HG02759 (cell line): Measurements from ENCODE around the gene ATXN10.
"Not testable (repeated sequence)": the region's sequence is repeated elsewhere in the genome, so short reads cannot be mapped to it uniquely, and the experiment has no call there.

Source experiments
- ATAC-seq: cut with Tn5 transposase; IDR thresholded peaks from one replicate; pipeline ENCODE4 v1.9.1; 2021; ENCODE audit warnings: mild to moderate bottlenecking, moderate library complexity; ENCODE audit not compliant: unreplicated experiment

ATXN10 gene

DNA sequence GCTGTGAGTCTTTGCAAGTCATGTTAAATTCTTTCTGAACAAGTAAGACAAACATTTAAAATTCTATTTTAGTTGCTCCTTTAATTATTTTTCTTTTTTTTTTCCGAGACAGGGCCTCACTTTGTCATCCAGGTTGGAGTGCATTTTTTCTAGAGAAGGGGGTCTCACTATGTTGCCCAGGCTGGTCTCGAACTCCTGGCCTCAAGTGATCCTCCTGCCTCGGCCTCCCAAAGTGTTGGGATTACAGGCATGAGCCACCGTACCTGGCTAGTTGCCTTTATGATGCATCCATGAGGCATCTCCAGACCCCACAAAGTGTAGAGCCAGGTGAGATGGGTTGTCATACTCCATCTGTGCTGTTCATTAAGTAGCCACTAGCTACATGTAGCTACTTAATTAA is 4.4 kb downstream of the ATXN10 start:
- ATAC-seq = no peak

DNA sequence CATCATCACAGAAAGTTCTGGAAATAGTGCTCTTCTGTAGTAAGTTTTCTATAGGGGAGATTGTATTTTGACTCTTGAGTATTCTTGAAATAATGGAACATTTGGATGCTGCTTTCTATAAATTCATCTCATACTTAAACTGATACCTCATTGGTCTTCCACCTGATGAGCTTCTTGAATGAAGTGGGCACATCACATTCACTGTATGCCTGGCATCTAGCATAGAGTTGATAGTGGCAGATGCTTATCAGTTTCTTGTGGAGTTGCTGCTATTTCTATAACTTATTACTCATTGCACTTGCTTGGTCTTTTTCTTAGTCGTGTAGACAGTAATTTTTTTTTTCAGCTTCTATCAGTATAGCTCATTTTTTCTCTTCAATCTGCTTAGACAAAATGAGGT is 5.4 kb downstream of the ATXN10 start:
- ATAC-seq = no peak

DNA sequence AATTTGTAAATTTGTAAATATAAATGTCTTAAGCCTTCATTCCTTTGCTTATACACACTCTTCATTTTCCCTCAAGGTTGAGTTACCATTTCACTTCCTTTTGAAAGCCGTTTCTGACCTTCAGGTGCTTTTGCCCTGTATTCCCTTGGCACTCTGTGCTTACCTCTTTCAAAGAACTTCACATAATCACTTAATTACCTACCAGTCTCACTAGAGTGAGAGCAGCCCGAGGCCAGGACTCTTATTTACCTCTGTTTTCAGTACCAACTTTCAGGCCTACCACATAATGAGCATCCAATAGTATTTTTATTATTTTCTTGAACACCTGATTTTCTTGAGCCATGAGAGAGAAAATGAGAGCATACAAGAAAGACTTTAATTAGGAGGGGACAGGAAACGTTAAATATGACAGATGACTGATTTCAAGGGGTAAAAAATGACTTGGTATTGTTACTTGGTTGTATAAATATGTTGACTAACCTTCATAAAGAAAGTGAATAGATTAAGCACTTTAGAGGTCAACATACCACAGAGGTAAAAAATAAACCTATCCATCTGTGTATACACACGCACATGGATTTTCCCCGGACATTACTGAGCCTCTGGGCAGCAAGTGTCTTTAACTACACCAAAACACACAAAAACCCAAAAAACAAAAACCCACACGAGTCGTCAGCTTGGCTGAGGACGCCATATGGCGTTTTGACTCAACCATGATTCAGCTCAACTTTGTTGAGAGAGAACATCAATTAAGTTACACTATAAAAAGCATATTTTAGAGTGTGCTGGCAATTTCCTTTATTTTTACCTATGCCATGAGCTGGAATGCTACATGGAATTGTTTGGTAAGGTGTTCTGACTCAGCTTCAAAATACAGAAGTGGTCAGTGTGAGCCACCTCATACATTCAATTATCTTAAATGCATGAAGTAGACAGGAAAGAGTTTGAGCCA is 7.6 kb downstream of the ATXN10 start:
- ATAC-seq = peak; percentile 63

DNA sequence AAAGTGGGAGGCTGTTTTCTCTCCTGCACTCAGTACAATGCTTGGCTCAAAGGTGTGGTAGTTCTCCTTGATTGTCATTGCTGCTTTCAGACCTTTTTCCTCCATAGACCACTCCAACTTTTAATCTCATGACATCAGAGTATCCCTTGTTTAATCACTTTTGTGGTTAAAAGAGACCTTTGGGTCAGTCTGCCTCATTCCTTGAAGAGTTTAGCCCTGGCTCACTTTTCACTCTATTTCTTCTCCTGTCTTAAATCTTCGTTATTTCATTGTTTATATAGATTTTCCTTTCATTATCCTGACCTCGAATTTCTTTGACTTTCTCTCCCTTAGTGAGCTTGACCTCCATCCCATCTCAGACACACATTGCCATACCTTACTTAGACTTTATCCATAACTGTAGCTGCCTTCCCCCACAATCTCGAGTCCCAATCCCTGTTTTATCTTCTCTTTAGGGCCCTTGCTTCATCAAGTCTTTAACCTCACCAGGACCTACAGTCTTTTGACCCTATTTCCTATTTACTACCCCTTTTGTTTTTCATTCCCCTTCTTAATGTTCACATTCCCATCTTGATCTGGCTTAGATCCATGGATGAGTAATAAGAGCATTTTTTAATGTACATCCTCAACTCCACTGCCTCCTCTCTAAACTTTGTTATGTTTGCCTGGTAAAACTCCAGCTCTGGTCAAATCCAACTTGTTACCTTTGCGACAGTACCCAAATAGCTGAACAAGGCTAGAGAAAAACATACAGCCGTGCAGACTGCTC is 9.5 kb downstream of the ATXN10 start:
- ATAC-seq = no peak

DNA sequence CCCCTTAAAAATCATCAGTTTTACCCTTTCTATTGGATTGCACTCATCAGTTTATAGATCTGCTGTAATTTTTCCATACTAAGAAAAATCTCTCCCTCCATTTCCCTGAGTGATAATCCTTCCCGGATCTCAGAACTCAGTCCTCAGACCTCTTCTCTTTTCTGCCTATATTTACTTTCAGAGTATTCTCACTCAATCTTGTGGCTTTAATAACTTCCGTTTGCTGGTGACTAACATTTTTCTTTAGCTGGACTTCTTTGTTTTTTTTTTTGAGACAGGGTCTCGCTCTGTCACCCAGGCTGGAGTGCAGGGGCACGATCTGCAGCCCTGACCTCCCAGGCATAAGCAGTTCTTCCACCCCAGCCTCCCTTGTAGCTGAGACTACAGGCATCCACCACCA is 10.4 kb downstream of the ATXN10 start:
- ATAC-seq = no peak

DNA sequence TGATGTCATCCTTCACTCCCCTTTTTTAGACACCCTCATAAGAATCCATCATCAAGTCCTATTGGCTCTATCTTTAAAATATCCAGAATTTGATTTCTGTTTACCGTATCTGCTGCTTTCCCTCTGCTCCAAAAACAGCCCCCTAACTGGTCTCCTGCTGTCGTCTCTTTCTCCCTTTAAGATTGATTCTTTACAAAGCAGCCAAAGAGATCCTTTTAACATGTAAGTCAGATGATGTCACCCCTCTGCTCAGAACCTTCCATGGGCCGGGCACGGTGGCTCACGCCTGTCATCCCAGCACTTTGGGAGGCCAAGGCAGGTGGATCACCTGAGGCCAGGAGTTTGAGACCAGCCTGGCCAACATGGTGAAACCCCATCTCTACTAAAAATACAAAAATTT is 11.1 kb downstream of the ATXN10 start:
- ATAC-seq = not testable (repeated sequence)

DNA sequence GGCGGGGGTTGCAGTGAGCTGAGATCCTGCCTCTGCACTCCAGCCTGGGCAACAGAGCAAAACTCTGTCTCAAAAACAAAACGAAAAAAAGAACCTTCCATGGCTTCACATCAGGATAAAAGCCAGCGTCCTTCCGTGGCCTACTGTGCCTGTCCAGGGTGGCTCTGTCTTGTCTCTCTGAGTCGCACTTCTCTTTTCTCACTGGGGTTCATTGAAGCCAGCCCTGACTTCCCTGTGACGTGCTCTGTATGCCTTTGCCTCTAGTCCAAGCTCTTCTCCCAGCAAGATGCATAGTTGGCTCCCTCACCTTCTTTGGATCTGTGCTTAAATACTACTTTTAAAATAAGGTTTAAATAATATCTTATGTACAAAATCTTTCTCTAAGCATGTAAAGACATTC is 11.6 kb downstream of the ATXN10 start:
- ATAC-seq = no peak

DNA sequence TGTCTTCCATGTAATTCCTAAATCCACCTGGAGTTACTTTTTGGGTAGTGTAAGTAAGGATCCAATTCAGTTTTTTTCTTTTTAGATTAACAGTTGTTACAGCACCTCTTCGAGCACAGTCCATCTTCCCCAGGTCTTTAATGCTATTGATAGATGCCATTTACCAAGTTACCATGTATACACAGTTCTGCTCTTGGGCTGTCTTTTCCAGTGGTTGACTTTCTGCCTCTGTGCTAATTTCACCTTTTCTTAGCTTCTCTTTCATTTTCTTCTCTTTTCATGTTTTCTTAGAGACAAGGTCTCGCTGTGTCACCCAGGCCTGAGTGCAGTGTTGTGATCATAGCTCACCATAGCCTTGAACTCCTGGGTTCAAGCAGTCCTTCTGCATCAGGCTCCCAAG is 12.0 kb downstream of the ATXN10 start:
- ATAC-seq = no peak

DNA sequence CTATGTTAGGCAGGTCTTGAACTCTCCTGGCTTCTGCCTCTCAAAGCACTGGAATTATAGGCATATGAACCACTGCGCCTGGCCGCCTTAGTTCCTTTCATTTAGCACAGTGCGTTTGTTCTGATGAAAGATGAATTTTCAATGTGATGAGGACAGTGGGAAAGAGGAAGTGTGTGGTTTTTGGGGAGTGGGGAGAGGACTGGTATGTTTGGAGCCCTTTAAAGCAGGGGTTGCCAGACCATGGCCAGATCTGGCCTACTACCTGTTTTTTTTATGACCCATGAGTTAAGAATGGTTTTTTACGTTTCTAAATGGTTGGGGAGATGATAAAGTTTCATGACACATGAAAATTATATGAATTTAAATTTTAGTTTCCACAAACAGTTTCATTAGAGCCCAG is 12.5 kb downstream of the ATXN10 start:
- ATAC-seq = no peak

DNA sequence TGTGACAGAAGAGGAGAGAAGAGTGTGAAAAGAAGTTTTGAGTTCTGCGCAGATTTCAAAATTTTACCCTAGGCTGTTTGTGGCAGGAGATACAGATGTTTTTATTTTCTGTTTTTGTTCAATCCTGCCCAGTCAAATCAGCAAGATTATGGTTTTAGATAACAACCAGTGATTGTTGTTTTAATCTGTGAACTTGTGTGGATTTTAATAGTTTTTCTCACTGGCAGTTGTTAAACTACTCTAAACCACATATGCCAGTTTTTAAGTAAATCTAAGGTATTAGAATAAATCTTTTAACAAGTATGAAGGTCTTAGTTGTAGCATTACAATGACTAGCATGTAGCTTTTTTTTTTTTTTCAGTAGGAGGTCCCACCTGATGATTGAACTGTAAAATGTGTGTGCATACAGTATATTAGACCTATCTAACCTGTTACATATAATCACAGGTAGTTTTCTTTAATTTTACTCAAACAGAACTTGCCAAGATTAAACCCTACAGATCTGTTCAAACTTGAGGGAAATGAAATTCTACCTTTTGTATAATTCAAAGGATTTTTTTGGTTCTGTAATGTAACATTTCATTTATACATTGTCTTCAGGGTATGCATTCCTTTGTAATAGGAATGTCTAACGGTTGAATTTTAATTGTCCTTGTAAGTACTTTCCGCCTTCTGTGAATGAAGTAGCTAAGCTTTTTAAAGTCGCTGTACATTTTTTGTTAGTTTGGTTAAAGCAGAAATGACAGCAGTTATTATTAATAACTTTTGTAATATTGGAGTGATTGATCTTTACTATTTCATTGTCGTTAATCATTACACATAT is 13.3 kb downstream of the ATXN10 start:
- ATAC-seq = no peak

DNA sequence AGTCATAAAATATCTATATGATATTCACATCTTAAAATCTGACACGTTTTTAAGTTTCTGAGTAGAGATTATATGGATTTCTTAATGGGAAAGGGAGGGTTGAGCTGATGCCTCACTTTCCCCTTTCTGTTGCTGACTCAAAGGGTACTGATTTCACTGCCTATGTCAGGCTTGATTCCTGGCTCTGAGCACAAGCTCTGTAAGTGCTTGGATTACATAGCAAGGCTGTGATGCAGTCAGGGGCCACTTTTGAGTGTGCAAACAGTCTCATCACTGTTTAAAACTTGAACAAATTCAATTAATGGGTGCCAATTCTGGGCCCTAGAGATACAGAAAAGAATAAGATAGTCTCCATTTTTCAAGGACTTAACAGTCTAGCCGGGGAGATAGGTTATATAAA is 14.4 kb downstream of the ATXN10 start:
- no peak for ATAC-seq

DNA sequence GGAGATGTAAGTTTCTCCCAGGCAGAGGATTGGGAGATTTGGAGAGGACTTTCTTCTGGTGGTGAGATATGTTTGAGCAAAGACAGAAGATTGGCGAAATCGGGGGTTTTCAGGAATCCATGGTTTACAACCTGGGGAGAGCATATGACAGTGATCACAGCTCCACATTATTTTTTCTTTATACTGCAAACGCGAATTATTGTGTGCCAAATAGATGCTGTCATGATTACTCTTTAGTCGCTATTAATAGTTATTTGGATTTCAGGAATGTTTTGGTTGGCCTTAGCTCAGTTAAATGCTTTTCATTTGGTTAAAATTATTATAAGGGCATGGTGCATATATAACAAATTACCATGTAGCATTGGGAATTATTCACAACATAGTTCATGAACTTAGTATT is 15.2 kb downstream of the ATXN10 start:
- no peak for ATAC-seq

DNA sequence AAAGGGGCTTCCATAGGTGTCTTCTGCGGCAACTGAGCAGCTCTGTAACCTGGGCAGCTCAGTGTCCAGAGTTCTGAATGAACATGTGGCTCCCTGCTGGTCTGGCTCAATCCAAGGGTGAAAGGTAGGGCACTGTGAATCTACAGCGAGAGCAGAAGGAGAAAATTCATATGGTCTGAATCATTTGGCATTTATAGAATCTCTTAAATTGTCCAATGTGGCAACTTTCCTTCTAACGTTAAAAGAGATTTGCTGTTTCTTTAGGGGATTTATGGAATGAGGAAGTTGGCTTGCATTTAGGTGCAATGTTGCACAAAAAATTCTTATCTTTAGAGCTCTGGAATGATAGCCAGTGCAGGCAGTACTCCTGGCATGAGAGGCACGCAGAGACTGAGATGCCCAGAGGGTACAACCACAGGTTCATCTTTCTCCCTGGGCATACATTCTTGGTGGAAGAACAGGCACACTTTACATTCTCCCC is 17.0 kb downstream of the ATXN10 start:
- no peak for ATAC-seq

DNA sequence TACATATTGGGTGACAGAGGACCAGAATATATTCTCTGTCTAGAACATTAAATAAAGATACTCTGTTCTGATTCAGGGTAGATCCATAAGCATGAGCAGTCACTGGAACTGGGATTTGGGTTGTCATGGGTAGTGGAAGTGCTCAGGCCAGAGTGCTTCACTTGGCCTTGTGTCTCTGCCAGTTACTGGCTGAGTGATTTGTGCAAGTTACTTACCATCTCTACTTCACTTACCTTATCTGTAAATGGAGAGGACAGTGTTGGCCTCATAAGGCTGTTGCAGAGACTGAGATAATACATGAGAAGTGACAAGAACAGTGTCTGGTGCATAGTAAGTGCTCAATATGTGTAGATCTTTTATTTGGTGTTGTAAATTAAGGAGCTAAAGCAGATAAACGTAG is 17.6 kb downstream of the ATXN10 start:
- ATAC-seq = no peak

DNA sequence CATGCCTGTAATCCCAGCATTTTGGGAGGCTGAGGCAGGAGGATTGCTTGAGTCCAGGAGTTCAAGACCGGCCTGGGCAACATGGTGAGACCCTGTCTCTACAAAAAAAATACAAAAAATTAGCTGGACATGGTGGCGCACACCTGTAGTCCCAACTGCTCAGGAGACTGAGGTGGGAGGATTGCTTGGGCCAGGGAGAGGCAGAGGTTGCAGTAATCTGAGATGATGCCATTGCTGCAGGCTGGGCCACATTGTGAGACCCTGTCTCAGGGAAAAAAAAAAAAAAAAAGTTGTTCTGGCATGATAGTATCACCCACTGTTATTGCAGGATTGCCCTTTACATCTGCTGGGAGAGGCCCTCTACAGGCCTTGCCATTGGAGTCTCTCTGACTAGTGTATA is 18.4 kb downstream of the ATXN10 start:
- no peak for ATAC-seq

DNA sequence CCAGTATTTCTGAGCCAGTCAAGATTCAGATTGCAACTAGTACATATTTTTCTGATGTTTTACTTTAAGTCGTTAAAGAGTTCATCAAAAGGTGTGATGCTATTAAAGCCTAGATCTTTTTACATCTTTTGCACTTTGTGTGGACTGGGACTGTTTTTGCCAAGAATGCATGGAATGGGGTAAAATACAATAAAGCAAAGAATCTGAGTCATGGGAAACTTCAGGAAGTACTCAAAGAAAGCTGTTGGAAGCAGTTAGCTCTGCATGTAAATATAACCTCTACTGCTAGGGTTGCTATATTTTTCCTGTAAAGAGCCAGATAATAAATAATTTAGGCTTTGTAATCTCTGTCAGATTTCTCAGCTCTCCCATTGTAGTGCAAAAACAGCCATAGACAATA is 20.9 kb downstream of the ATXN10 start:
- no peak for ATAC-seq

DNA sequence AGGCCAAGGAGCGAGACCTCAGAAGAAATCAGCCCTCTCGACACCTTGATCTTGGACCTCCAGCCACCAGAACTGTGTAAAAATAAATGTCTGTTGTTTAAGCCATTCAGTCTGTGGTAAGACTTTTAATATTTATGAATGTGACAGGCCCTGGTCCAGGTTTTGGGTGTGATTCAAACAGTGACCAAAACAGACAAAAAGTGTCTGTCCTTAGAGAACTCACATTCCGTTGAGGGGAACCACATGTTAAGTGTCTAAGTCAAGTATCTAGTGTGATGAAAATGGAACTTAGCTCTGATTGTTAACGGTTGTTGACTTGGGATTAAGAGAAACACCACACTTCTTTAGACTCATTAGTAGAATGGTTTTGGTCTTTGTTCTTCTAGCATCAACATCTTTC is 22.2 kb downstream of the ATXN10 start:
- ATAC-seq = no peak

DNA sequence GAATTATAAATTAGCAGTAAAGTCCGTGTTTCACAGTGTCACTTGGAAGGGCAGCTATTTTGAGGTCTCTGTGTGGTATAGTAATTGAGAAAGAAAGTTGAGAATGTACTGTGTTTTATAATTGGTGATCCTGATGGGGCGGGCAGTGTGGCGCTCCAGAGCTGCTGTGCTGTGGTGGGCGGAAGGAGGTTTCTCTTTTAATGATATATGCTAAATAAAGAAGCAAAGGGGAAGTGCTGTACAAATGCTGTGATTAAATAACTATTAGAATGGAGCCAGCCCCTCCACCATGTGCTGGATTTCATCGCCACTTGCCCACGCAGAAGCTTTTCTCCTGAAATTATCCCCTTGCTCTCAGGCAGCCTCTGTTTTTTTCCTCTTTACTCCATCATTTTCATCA is 24.6 kb downstream of the ATXN10 start:
- ATAC-seq = no peak

DNA sequence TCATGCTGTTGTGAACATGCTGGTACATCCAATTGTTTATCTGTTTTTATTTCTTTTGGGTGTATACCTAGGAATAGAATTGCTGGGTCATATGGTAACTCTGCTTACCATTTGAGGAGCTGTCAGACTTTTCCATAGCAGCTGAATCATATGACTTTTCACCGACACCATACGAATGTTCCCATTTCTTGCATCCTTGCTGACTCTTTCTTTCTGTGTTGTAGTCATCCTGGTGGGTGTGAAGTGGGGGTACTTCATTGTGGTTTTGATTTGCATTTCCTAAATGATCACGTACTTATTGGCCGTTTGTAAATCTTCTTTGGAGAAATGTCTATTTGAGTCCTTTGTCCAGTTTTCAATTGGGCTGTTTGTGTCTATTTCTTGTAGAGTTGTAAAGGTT is 26.5 kb downstream of the ATXN10 start:
- ATAC-seq = no peak

DNA sequence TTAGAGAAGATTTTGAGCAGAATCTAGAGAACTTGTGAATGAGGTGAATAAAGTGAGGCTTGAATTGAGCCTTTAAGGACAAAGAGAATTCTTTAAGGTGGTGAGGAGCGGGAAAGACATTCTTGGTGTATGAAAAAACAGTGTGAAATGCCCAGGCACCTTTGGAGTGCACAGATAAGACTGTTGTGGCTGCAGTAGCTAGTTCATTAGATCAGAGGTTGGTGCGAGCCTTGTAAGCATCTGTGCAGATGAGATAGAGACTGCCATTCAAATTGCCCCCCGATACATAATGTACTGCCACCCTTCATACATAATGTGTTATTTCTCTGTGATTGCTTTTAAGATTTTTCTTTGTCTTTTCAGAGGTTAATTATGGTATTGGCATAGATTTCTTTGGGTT is 31.3 kb downstream of the ATXN10 start:
- ATAC-seq = no peak

DNA sequence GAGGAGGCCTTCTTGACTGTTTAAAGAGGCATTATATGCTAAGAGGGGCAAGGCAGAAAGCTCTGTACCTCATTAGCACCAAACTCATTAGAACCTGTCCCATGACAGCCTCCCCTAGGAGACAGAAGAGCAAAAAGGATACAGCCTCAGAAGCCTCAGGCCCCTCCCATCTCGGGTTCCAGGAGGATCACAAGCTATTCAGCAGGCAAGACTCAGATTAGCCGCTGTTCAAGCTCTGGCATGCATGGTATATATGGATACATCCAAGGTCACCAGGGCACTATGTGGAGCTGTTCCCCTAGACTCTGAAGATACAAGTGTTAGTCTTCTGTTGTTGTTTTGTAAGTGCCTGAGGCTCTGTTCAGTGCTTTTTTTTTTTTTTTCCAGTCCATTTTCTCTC is 32.1 kb downstream of the ATXN10 start:
- ATAC-seq = no peak
